G401 (cell line): Measurements from ENCODE around the gene FXYD1. TPM values are rescaled to one million over a fixed set of nuclear protein-coding genes. Genes with fewer than 3 reads are reported as not detected.
A peak's percentile ranks its signal among the peaks of the same experiment; 100 is the strongest.
"Not testable (repeated sequence)": the region's sequence is repeated elsewhere in the genome, so short reads cannot be mapped to it uniquely, and the experiment has no call there.

Experiments used
- DNase-seq: peaks from one replicate; pipeline ENCODE4 v3.0.0-alpha.2; 2015; ENCODE audit warnings: low spot score
- in situ Hi-C: cut with HindIII; loops from 2 replicates; pipeline ENCODE4 v1.10.0; 2016; ENCODE audit warnings: low sequenced_read_pairs, mixed read lengths
- total RNA-seq: library from RNA; depleted of rRNA; stranded (reverse); fragments of >200 nt; shearing (Covaris generic); gene quantifications from 2 replicates; pipeline ENCODE4 v1.2.3, GENCODE V29; 2014

The FXYD1 gene
- total RNA-seq, 1 experiment from 2014 or later = not detected

DNA sequence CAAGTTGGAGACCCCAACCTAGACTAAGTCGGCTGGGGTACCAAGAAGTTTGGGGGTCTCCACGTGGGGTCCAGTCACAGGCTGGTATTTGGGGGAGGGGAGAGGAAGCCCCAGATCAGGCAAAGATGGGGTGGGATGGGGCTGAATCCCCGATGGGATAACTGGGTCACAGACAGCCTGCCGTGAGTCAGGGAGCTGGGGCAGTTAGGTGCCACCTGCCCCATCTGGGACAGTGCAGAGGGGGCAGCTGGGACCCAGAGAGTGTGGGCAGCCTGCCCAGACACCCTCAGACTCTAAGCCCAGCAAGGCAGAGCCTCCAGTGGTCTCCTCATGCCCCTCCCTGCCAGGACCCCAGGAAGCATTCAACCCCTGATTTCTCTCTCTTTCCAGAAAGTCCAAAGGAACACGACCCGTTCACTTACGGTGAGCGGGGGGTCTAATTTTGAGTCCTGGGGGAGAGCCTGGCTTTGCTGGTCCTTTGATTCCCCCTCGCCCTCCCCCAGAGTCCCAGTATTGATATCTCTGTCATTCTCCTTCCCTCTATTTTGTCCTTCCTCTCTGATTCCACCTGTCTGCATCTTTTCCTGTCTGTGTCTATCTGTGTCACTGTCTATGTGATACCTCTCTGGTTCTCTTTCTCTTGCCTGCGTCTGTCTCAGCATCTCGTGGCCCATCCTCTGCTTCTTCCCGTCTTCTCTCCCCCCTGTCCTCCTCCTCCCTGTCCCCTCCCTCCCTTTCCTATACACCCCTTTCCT, 1.8 kb downstream of the FXYD1 start:
- in situ Hi-C loops = no loop called here

DNA sequence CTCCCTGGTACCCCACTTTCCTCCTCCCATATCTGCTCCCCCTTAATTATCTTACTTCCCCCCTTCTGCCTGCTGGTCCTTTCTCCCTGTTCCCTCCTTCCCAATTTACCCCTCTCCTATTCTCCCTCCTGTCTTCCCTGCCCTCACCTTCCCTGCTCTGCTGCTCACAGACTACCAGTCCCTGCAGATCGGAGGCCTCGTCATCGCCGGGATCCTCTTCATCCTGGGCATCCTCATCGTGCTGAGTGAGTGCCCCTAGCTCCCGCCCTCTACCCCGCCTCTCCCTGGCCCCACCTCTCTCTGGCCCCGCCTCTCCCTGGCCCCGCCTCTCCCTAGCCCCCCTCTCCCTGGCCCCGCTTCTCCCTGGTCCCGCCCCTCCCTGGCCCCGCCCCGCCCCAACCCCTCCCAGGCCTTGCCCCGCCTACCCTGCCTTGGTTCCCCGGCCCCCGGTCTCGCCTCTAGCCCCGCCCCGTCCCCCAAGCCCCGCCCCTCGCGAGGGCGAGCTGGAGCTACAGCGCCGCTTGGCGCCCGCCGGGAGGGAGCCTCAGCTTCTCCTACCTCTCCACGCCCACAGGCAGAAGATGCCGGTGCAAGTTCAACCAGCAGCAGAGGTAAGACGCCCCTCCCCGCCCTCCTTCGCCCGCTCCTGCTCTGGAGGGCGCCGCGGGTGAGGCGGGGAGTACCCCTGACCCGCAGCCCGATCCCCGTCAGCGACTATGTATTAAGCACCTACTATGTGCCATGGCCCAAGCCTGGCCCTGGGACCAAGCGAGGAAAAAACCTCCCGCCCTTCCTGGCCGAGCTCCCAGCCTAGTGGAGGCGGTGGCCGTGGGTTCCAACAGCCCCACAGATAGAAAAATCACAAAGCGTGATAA, 2.6 kb downstream of the FXYD1 start:
- peak; percentile 82 for DNase-seq
- in situ Hi-C loops = no loop called here

More for the DNA sequence above, 1.8 kb downstream of the FXYD1 start:
- DNase-seq = no peak

DNA sequence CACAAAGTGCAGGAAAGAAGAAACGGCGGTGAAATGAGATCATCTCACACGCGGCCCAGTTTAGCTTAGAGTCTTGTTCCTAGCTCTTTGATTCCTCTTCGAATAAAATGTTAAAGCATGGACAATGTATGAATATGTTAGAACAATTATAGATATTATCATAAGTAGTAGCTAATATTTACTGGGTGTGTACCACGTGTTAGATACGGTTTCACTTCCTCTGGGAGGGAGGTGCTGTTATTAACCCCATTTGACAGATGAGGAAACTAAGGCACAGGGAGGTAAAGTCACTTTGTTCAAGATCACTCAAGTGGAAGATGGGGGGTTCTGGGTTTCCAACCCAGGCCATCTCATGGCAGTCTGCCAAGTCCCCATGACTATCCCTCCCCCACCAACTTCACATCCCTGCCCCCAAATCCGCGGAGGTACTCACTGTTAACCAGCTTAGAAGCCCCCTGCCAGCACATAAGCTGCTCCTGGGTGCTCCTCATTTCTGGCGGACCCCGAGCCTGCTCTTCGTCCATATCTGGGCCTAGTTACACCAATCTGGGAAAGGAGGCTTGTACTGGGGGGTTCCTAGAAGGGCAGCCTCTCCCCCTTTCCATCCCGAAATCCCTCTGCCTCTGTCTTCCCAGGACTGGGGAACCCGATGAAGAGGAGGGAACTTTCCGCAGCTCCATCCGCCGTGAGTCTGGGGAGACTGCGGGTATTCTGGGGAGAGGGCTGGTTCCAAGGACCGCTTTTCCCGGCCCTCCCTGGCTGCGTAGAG, 3.4 kb downstream of the FXYD1 start:
- no peak for DNase-seq

DNA sequence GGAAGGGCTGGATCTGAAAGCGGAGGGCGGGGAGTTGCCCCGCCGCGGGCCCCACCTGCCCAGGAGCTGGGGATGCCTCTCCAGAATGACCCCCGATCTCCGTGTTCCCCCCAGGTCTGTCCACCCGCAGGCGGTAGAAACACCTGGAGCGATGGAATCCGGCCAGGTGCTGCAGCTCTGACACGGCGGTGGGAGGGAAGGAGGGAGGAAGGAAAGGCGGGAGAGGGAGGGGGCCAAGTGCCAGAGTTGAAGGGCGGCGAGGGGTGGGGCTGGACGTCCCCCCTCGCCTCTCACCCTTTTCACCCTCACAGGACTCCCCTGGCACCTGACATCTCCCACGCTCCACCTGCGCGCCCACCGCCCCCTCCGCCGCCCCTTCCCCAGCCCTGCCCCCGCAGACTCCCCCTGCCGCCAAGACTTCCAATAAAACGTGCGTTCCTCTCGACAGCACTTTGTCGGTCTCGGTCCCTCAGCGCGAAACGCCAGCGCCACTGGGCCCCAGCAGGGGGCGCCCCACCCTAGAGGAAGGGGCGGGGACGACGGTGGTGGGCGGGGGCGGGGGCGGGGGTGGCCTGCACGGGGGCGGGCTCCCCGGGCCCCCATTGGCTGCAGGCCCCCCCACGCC, 4.1 kb downstream of the FXYD1 start:
- DNase-seq = no peak
- in situ Hi-C loops = no loop called here

More for the DNA sequence above, 3.4 kb downstream of the FXYD1 start:
- in situ Hi-C loops = no loop called here

DNA sequence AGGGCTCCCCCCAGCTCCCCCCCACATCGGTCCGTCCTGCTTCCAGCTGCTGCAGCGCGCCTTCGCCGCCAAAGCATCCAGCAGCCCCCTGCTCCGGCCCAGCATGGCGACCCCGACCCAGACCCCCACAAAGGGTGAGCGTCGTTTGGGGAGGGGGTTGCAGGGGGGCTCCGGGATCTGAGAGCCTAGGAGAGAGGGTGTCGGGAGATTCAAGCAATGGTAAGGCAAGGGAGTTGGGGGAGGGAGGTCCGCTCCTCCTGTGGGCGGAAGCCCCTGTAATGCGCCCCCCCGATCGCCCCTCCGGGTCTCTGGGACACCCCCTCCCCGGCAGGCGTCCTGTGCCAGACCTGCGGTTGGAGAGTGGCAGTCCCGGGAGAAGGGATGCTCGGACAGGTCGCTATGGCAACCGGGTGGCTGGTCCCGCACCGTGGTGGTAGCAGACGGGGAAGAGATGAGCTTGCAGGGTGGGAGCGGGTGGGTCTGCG, 4.6 kb downstream of the FXYD1 start, which contains the start of gene FXYD7:
TSS of gene FXYD7 (plus strand) at position 25 of the 485 bp plus-strand sequence. CDS start at position 104, 79 bp downstream.
- in situ Hi-C loops = no loop called here
- DNase-seq = peak; percentile 55

DNA sequence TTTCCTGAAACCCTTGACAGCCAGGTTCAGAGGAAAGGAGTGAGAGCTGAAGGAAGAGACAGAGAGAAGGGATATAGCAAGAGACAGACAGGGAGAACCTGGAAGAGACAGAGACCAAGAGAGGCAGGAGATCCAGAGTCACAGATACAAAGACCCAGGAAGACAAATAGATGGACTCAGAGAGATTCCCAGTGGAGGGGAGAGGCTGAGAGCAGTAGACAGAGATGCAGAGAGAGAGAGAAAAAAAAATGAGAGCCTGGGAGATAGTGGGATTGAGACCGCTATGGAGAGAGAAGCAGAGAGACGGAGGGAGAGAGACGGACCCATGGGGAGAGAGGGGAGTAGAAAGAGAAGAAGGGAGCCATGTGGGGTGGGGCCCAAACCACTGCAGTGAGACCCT, 5.2 kb downstream of the FXYD1 start:
- in situ Hi-C loops = no loop called here
- DNase-seq = no peak

DNA sequence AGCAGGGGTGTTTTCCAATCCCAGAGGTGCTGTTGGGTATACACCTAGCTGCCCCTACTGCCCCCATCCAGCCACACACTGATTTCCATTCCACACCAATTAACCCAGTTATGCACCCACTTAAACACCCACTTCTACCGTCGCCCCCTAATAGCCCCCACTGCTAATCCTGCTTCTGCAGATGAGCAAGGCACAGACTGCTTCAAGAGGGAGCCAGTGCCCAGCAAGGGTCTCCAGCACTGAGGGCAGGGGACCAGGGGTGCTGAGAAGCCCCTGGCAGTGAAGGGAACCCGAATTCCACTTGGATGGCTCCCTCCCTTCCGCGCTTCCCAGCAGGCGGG, 5.6 kb downstream of the FXYD1 start:
- DNase-seq = no peak

DNA sequence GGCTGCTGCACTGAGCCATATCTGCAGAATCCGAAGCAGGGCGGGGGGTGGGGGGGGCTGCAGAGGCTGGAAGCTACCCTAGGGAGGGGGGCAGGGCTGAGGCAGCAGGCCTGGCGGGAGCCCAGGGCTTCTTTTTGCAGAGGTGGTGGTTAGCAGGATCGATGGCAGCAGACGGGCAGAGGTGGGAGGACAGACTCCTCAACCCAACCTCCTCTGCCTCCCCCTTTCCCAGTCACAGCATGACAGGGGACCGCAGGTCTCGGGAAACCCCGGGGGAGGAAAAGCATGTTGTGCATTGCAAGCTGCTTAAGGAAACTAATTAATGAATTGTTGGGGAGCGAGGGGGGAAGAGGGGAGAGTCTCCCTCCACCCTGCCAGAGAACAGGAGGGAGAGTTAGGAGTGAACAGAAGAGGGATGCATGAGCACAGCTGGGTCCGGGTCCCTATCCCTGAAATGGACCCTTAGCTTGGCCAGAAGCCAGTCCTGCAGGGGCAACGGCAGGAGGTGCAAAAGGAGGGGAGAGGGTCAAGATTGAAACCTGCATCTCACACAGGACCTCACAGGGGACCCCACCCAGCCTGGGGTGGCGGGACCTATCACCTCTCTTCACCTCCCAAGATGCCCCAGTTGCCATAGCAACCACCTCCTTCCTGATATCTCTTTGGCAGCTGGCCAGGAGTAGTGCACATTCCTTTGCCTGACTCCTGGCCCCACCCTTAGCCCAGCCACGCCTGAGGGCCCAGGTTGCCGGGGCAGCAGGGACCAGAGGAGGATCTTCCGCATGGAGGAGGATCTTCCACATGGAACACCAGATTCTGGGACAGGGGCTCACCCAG, 6.2 kb downstream of the FXYD1 start:
- peak; percentile 25 for DNase-seq
- in situ Hi-C loops = no loop called here

More for the DNA sequence above, 5.6 kb downstream of the FXYD1 start:
- in situ Hi-C loops = no loop called here

DNA sequence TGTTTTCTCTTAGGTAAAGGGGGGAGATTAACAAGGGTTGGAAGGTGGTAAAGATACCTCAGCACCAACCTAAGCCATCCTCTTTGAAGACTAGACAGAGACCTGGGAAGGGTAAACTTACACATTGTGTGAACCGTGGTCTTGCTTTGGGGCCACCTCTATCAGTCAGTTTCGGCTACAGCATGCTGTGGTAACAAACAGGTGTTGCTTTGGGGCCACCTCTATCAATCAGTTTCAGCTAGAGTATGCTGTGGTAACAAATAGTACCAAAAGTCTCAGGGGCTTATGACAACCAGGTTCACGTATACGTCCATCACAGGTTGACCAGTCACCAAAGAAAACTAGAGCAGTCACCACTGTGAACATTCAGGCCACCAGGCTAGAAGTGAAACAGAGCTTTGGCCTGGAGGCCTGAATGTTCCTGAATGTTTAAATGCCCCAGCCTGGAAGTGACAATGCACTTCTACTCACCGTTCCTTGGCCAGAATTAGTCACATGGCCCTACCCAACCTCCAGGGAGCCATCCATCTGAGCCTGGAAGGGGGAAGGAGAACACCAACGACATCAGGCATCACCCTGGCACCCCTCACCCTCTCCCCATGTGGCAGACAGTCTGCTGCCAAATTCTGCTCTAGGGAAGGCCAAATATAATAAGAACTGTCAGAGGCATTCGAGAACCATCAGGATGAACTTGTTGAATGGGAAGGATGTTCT, 8.3 kb downstream of the FXYD1 start:
- no peak for DNase-seq
- in situ Hi-C loops = no loop called here

DNA sequence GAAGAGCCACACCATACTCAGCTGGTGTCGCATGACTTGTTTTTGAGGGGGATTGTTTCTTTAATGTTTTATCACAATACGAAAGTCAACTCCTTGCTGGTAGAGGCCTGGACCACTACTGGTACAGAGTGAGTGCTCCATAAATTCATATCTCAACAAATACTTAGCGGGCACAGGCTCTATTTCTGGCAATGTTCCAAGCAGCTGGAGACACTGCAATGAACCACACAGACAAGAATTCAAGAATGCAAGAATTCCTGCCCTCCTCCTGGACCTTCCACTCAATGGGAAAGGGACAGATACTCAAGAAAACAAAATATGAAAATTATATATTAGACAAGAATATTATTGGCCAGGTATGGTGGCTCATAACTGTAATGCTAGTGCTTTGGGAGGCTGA, 10.8 kb downstream of the FXYD1 start:
- in situ Hi-C loops = no loop called here

DNA sequence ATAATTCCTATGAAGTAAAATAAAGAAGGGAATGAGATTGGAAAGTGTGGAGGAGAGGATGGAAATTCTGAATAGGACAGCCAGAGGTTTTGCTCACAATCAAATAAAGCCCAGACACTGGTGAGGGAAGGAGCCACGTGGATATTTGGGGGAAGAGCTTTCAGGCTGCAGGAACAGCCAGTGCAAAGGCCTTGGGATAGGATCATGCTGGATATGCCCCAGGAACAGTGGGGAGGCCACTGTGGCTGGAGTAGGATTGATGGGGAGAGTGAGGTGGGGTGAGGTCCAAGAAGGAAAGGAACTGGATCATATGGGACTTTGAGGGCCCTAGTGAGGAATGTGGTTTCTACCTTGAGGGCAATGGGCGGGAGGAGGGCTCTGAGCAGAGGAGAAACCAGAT, 11.8 kb downstream of the FXYD1 start:
- in situ Hi-C loops = no loop called here
- DNase-seq = no peak

More for the DNA sequence above, 10.8 kb downstream of the FXYD1 start:
- no peak for DNase-seq

DNA sequence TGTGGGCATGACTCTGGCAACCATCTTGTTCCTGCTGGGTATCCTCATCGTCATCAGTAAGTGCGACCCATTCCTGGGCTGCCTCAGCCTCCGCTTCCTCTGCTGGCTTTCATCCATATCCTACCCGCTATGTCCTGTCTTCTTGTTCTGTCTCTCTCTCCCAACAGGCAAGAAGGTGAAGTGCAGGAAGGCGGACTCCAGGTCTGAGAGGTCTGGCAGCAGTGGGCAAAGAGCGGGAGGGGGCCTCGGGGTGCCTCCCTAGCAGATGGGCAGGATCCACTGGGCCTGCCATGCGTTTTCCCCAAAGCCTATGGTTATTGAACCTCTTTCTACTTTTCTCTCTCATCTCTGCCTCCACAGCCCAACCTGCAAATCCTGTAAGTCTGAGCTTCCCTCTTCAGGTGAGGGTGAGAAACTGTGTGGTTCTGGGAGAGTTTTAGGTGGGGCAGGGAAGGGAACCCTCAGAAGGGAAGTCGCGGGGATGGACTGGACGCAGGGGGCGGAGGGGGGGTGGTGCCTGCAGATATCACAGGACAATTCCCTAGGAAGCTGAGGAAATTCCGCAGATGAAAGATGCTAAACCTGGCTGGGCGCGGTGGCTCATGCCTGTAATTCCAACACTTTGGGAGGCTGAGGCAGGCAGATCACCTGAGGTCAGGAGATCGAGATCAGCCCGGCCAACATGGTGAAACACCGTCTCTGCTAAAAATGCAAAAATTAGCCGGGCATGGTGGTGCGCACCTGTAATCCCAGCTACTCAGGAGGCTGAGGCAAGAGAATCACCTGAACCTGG, 12.8 kb downstream of the FXYD1 start:
- DNase-seq = no peak
- in situ Hi-C loops = no loop called here

DNA sequence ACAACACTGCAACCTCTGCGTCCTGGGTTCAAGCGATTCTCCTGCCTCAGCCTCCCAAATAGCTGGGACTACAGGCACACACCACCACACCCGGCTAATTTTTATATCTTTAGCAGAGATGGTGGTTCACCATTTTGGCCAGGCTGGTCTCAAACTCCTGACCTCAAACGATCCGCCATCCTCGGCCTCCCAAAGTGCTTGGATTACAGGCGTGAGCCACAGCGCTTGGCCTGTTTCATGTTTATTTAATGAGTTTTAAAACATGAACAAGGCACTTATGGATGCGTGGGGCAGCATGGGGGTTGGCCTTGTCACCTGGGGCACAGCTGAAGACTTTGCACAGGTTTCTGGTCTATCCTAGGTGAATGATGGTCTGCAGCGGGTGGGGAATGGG, 14.5 kb downstream of the FXYD1 start:
- DNase-seq, in situ Hi-C loops: not testable (repeated sequence)

DNA sequence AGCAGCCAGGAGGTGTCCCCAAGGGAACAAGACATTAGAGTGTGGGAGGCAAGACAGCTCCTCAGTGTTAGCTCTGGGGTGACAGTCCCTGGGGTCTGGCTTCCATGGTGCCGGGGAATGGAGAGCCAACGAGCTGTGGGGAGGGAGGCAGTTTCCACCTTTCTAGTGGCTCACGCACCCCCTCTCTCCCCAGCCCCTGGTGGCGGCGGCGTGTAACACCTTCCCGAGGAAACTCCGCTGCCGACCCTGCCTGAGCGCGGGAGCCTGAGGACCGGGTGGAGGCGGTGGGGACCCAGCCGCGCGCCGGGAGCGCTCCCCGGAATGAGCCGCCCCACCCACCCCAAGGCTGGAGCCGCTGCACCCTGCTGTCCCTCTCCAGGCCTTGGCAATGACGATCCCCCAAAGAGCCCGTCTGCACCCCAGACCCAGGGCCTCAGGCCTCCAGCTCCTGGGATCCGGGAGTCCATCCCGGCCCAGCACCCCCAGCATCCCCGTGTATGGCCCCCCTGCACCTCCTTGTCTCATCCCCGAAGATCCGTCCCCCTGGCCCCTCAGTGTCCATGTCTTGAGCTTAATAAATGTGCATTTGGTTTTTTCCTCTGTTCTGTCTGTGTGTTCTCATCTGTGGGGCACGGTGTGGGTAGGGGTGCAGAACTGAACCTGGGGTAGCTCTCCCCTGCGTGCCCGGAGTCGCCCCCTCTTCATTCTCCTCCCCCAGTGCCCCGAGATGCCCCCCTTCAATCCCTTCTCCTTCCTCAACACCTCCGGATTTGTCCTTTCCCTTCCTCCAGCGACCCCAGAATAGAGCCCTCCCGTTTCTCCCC, 15.3 kb downstream of the FXYD1 start:
- in situ Hi-C loops = no loop called here
- no peak for DNase-seq

DNA sequence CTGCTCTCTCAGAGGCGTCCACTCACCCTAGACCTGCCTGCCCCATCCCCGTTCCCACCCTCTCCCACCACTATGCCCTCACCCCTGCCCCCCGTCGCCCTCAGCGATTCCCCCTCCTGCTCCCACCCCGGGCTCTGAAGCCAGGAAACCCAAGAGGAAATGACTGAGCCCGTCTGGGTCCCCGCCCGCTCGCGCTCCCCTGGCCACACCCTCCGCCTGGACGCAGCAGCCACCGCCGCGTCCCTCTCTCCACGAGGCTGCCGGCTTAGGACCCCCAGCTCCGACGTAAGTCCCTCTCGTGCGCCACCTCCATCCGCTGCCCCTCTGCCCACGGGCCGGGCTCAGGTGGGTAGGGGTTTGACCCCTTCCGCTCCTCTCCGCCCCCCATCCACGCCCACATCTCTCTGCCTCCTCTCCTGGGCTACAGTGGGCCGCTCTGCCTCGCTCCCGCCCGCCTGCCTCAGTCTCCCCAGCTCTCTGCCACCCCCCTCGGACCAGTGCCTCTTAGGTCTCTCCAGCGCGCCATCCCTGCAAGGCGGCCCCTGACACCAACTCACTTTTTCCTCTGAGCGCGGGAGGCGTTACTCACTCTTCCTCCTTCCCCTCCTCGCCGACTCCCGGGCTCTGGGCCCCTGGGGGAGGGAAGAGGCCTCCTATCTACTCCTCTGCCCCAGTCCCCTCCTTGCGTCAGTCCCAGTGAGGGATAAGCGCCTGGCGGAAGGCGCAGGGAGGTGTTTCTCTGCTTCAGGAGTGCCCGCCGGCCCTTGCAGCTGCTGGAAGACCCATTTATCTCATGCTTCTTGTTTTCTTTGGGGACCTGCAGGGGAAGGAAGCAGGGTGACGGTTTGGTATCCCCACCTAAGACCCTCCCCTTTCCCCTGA, 16.1 kb downstream of the FXYD1 start, which contains the start of gene FXYD5:
TSS of gene FXYD5 (plus strand) at position 211 of the 882 bp plus-strand sequence. CDS start 816 bp downstream, outside the sequence.
- in situ Hi-C loops = no loop called here

More for the DNA sequence above, 16.1 kb downstream of the FXYD1 start, which contains the start of gene FXYD5:
- no peak for DNase-seq
